ENCODE data around the gene VSTM4. TPM values are rescaled to one million over a fixed set of nuclear protein-coding genes. Genes with fewer than 3 reads are reported as not detected.

Gene VSTM4
- polyA plus RNA-seq, 1 experiment = 4.4 TPM

DNA sequence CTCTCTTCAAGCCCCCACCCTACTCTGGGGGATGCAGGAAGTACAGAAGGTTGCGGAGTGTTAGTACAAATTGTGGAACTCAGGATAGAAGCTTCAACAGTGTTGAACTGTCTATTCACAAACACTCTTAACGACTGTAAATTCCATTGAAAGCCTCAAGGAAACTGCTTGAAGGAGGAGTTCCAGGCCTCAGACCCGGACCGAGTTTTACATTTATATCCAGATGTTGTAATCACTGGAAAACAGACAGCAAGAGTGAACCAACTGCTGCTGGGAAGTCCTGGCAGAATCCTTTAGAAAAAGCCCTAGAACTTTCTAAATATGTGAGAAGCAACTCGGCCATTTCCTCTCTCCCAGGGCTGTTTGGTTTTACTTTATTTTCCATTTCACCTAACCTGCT, 91.6 kb downstream of the VSTM4 start:
- CTCF ChIA-PET = interaction anchor here (0.8 kb wide), 1 partner anchor 501 kb away, joined by 3 read pairs; no protein-coding TSS in a partner anchor
- DNase-seq (ENCODE audit: low read depth) = peak; percentile 17
- Histone ChIP-seq H3K36me3 (ENCODE audit: control insufficient read depth, insufficient read depth, low read length) (no peaks in the 10 kb centered on the region), H3K27me3 (ENCODE audit: control insufficient read depth, insufficient read depth, low read length) (no peaks in the 10 kb centered on the region), H3K4me3 (ENCODE audit: low read depth, low read length) (no peak overlapping the region)
- POLR2A ChIA-PET = no interaction called here
- TF ChIP-seq, protein P1, sequence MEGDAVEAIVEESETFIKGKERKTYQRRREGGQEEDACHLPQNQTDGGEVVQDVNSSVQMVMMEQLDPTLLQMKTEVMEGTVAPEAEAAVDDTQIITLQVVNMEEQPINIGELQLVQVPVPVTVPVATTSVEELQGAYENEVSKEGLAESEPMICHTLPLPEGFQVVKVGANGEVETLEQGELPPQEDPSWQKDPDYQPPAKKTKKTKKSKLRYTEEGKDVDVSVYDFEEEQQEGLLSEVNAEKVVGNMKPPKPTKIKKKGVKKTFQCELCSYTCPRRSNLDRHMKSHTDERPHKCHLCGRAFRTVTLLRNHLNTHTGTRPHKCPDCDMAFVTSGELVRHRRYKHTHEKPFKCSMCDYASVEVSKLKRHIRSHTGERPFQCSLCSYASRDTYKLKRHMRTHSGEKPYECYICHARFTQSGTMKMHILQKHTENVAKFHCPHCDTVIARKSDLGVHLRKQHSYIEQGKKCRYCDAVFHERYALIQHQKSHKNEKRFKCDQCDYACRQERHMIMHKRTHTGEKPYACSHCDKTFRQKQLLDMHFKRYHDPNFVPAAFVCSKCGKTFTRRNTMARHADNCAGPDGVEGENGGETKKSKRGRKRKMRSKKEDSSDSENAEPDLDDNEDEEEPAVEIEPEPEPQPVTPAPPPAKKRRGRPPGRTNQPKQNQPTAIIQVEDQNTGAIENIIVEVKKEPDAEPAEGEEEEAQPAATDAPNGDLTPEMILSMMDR (IDR thresholded peaks at IDR 0.05; ENCODE audit: insufficient read depth, low read depth, low read length) = no peak

DNA sequence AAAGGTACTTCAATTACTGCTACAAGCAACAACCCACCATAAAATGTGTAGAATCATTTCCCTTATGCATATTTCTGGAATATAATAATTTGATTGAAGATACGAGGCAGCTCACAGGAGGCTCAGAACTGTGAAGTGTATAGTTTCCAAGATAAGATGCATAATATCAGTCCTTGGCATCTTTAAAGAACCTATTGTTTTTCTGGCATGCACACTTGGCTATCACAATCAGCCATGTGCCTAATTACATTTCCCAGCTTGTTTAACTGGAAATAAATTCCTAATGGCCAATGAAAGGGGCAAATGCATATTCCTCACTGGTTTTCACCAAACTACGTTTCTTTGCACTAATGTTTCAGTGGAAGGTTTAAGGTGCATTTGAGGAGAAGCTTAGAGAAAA, 92.3 kb downstream of the VSTM4 start:
- ChIA-PET POLR2A (no interaction called here), CTCF (no interaction called here)
- DNase-seq (ENCODE audit: low read depth) = no peak
- Histone ChIP-seq H3K4me3 (ENCODE audit: low read depth, low read length) (no peak overlapping the region), H3K36me3 (ENCODE audit: control insufficient read depth, insufficient read depth, low read length) (no peaks in the 10 kb centered on the region), H3K27me3 (ENCODE audit: control insufficient read depth, insufficient read depth, low read length) (no peaks in the 10 kb centered on the region)
- TF ChIP-seq, protein P1 (IDR thresholded peaks at IDR 0.05; ENCODE audit: insufficient read depth, low read depth, low read length) = no peak

DNA sequence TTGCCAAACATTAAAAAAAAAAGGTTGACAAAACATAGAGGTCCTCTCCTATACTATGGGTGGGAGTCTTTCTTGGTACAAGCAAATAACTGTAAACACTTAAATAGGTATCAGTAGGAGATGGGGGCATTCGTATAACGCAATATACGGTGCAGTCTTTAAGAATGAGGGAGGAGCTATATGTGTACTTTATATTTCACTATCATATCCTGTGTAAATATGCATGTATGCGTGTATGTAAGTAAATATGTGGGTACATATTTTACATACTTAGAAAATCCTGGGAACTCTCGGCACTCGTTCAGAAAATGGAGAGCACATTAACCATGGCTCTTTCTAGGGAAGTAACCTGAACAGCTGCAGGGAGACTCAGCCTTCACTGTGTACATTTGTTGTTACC, 93.6 kb downstream of the VSTM4 start:
- Histone ChIP-seq H3K27me3 (ENCODE audit: control insufficient read depth, insufficient read depth, low read length) (no peaks in the 10 kb centered on the region), H3K36me3 (ENCODE audit: control insufficient read depth, insufficient read depth, low read length) (no peaks in the 10 kb centered on the region), H3K4me3 (ENCODE audit: low read depth, low read length) (no peak overlapping the region)
- no peak for DNase-seq (ENCODE audit: low read depth)
- TF ChIP-seq, protein P1 (IDR thresholded peaks at IDR 0.05; ENCODE audit: insufficient read depth, low read depth, low read length) = no peak
- ChIA-PET POLR2A (no interaction called here), CTCF (no interaction called here)

DNA sequence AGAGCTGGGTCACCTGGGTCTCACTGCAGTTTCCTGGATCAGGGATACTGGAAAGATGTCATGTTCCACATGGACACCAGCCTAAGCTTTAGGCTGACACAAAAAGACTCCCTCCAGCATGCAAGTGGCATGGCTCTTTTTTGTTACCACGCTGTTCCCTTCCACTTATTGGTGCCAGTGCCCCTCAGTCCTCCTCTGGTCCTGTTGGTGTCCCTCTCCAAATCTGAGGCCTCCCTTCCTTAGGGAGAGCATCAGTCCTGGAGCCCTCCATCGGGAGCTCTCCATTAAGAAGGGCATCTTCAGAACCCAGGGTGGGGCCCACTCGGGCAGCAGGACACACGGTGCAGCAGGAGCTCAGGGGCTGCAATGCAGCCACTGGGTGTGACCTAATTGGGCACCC, 99.6 kb downstream of the VSTM4 start:
- TF ChIP-seq, protein P1 (IDR thresholded peaks at IDR 0.05; ENCODE audit: insufficient read depth, low read depth, low read length) = no peak
- ChIA-PET POLR2A (no interaction called here), CTCF (interaction anchor here (1.0 kb wide), 1 partner anchor 22 kb away, joined by 3 read pairs; no protein-coding TSS in a partner anchor)
- Histone ChIP-seq H3K36me3 (ENCODE audit: control insufficient read depth, insufficient read depth, low read length) (no peaks in the 10 kb centered on the region), H3K4me3 (ENCODE audit: low read depth, low read length) (no peak overlapping the region), H3K27me3 (ENCODE audit: control insufficient read depth, insufficient read depth, low read length) (no peaks in the 10 kb centered on the region)
- DNase-seq (ENCODE audit: low read depth) = no peak

DNA sequence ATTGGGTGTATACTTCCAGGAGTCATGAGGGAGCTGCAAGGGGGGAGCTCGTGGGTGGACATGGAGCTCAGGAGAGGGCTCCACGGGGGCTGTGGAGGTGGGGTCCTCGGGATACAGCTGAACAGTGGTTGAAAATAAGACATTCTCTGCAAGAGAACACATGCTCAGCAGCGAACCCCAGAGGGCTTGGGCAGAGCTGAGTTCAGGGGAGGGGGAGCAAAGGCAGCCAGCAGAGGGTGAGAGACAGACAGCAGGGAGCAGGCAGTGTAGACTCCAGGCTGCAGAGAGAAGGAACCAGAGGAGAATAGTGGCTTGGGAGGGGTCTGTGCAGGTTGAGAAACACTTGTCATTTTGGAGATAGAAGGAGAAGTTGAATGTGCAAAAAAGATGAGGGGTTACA, 102.7 kb downstream of the VSTM4 start:
- DNase-seq (ENCODE audit: low read depth) = no peak
- TF ChIP-seq, protein P1 (IDR thresholded peaks at IDR 0.05; ENCODE audit: insufficient read depth, low read depth, low read length) = no peak
- Histone ChIP-seq H3K4me3 (ENCODE audit: low read depth, low read length) (no peak overlapping the region), H3K27me3 (ENCODE audit: control insufficient read depth, insufficient read depth, low read length) (peaks cover 4% of the 10 kb centered on the region), H3K36me3 (ENCODE audit: control insufficient read depth, insufficient read depth, low read length) (no peaks in the 10 kb centered on the region)
- POLR2A ChIA-PET = no interaction called here
- CTCF ChIA-PET = no interaction called here
